ENCODE data around the gene RNF144B. TPM values are rescaled to one million over a fixed set of nuclear protein-coding genes. Genes with fewer than 3 reads are reported as not detected.
A peak's percentile ranks its signal among the peaks of the same experiment; 100 is the strongest.

RNF144B gene
- total and polyA plus RNA-seq, 2 donors: 5.6 to 13.2 TPM

GRCh38 chr6:18473755-18474154 lies 86.6 kb downstream of the RNF144B start:
- DNase-seq (ENCODE audit: extremely low spot score): no peak
- Histone ChIP-seq H3K4me3 (ENCODE audit: low read depth, low read length) (no peak overlapping the region), H3K4me1 (ENCODE audit: insufficient read depth) (no peaks in the 10 kb centered on the region), H3K27ac (ENCODE audit: low read depth) (no peak overlapping the region), H3K36me3 (ENCODE audit: insufficient read depth) (peaks cover 2% of the 10 kb centered on the region)
- 83% methylated on average over 2 of the region's 2 CpGs for WGBS

- Histone ChIP-seq H3K4me1 (ENCODE audit: insufficient read depth) (no peaks in the 10 kb centered on the region), H3K4me3 (ENCODE audit: low read depth, low read length) (no peak overlapping the region), H3K36me3 (ENCODE audit: insufficient read depth) (no peaks in the 10 kb centered on the region), H3K27ac (ENCODE audit: low read depth) (no peak overlapping the region)
- DNase-seq (ENCODE audit: extremely low spot score): no peak
- 40% methylated on average over 2 of the region's 2 CpGs for WGBS
These were observed 90.3 kb downstream of the RNF144B start for GRCh38 chr6:18477301-18477941.

GRCh38 chr6:18478610-18479009 lies 91.5 kb downstream of the RNF144B start:
- H3K36me3 ChIP-seq (ENCODE audit: insufficient read depth): no peaks in the 10 kb centered on the region
- DNase-seq (ENCODE audit: extremely low spot score): no peak
- no peaks in the 10 kb centered on the region for H3K4me1 ChIP-seq (ENCODE audit: insufficient read depth)
- no peak overlapping the region for H3K4me3 ChIP-seq (ENCODE audit: low read depth, low read length)
- WGBS: 75% methylated on average over 1 of the region's 1 CpG
- H3K27ac ChIP-seq (ENCODE audit: low read depth): no peak overlapping the region

DNA sequence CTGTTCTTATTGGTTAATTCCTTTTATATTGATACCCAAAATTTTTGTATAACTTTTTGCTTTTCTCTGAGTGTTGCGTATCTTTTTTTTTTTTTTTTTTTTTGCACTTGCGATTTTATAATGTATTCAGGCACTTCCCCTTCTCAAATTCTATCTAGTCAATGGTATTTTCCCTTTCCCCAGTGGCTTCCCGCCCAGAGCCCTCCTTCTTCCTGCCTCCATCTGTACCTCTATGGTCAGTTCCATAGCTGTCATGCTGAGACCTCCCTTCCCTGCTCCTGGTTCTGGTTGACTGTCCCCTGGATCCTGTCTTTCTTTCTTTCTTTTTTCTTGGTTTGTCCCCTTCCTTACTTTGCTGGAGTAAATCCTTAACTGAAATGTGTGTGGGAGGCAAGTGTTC lies 94.7 kb downstream of the RNF144B start:
- H3K36me3 ChIP-seq (ENCODE audit: insufficient read depth): no peaks in the 10 kb centered on the region
- no peak for DNase-seq (ENCODE audit: extremely low spot score)
- no peaks in the 10 kb centered on the region for H3K4me1 ChIP-seq (ENCODE audit: insufficient read depth)
- WGBS: 78% methylated on average over 3 of the region's 3 CpGs
- no peak overlapping the region for H3K4me3 ChIP-seq (ENCODE audit: low read depth, low read length)
- no peak overlapping the region for H3K27ac ChIP-seq (ENCODE audit: low read depth)

DNA sequence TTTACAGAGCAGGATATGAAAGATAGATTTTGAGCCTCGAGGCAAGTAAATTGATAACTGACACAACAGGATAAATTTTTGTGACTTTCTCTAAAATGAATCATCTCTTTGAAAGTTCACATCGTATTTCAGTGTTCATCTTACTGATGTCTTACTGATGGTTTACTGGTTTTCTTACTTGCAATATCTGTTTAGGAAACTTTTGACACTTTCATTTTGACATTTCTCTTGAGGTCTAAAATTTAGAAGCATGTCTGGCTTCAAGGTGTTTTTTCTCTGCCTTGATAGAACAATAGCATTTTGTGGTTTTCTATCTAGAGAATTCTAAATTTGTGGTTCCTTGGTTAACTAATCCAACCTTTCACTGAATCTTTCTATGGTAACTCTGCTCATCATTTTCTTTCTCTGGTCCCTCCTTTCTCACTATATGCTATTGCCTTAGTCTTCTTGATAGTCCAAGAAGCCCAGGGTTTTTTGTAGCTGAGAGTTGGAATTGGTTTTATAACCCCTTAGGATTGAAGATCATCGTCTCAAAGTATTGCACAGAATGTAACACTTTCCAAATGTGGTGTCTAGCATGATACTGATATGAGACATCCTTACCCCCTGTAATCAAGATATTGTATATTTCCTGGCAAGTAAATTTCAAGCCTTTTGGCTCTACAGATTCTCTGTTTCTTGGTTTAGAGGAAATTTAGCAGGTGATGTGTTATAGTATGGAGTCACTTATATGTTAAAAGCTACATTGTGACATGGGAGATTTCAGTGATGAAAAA lies 98.7 kb downstream of the RNF144B start:
- no peaks in the 10 kb centered on the region for H3K4me1 ChIP-seq (ENCODE audit: insufficient read depth)
- WGBS: 43% methylated on average over 3 of the region's 3 CpGs
- no peak overlapping the region for H3K4me3 ChIP-seq (ENCODE audit: low read depth, low read length)
- no peaks in the 10 kb centered on the region for H3K36me3 ChIP-seq (ENCODE audit: insufficient read depth)
- no peak for DNase-seq (ENCODE audit: extremely low spot score)
- no peak overlapping the region for H3K27ac ChIP-seq (ENCODE audit: low read depth)

- Histone ChIP-seq H3K4me1 (ENCODE audit: insufficient read depth) (no peaks in the 10 kb centered on the region), H3K36me3 (ENCODE audit: insufficient read depth) (no peaks in the 10 kb centered on the region), H3K4me3 (ENCODE audit: low read depth, low read length) (no peak overlapping the region), H3K27ac (ENCODE audit: low read depth) (no peak overlapping the region)
- DNase-seq (ENCODE audit: extremely low spot score): no peak
- WGBS: 85% methylated on average over 2 of the region's 2 CpGs
These were observed 100.9 kb downstream of the RNF144B start for GRCh38 chr6:18488004-18488403.

DNA sequence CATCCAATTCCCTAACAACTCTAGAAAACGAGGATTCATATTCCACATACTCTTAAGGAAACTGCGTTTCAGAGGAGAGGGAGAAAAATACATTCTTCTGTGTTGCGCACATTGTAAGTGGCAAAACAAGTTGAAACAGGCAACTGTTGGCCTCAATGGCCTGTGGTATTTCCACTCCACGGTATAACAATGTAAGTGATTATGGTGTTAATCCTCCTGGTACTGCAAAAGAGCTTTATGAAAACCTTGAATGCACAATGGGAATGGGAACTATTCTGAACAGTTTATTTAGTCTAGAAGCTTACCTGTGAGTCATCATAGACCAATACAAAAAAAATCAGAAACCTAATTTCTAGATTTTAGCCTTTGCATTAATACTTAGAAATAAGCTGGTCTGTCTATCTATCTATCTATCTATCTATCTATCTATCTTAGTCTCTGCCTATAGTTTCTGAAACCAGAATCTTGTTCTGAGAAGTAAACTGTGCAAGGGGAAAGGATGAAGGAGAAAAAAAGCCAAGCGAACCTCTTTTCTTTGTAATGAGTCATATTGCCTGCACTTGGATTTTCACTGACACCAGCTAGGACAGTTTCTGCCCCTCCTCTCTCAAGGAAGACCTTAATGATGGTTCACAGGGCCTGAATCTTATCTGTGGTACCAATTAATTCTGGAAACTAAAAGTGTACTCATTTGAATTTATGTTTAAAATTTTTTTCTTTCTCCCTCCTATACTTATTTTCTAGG lies 101.5 kb downstream of the RNF144B start:
- H3K27ac ChIP-seq (ENCODE audit: low read depth): no peak overlapping the region
- no peaks in the 10 kb centered on the region for H3K36me3 ChIP-seq (ENCODE audit: insufficient read depth)
- DNase-seq (ENCODE audit: extremely low spot score): no peak
- H3K4me1 ChIP-seq (ENCODE audit: insufficient read depth): no peaks in the 10 kb centered on the region
- H3K4me3 ChIP-seq (ENCODE audit: low read depth, low read length): no peak overlapping the region
- whole genome bisulfite sequencing: 65% methylated on average over 5 of the region's 5 CpGs

GRCh38 chr6:18489335-18489734 lies 102.2 kb downstream of the RNF144B start:
- no peaks in the 10 kb centered on the region for H3K36me3 ChIP-seq (ENCODE audit: insufficient read depth)
- no peak overlapping the region for H3K27ac ChIP-seq (ENCODE audit: low read depth)
- no peak overlapping the region for H3K4me3 ChIP-seq (ENCODE audit: low read depth, low read length)
- WGBS: 88% methylated on average over 4 of the region's 4 CpGs
- H3K4me1 ChIP-seq (ENCODE audit: insufficient read depth): no peaks in the 10 kb centered on the region
- DNase-seq (ENCODE audit: extremely low spot score): no peak

- Histone ChIP-seq H3K36me3 (ENCODE audit: insufficient read depth) (no peaks in the 10 kb centered on the region), H3K27ac (ENCODE audit: low read depth) (no peak overlapping the region), H3K4me3 (ENCODE audit: low read depth, low read length) (no peak overlapping the region), H3K4me1 (ENCODE audit: insufficient read depth) (no peaks in the 10 kb centered on the region)
- 86% methylated on average over 11 of the region's 11 CpGs for WGBS
- peak; percentile 32 for DNase-seq (ENCODE audit: extremely low spot score)
These were observed 104.3 kb downstream of the RNF144B start for GRCh38 chr6:18491308-18492045.

DNA sequence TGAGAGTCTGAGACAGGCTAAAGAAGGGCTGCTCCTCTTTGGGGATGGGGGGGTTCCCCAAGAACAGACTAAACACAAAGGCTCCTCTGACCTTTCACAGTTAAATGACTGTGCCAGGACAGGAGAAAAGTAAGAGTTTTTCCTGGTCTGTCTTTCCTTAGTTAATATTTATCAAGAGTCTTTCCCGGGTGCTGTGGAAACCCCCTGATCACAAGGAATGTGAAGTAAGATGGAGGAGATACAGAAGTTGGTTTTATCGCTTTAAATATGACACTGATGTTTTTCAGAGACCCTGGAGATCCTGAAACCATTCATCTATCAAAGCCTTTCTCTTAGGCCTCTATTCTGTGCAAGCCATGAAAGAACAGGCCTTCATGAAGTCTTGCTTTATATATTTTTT lies 105.8 kb downstream of the RNF144B start:
- no peaks in the 10 kb centered on the region for H3K36me3 ChIP-seq (ENCODE audit: insufficient read depth)
- H3K4me1 ChIP-seq (ENCODE audit: insufficient read depth): no peaks in the 10 kb centered on the region
- 74% methylated on average over 2 of the region's 2 CpGs for WGBS
- no peak for DNase-seq (ENCODE audit: extremely low spot score)
- no peak overlapping the region for H3K27ac ChIP-seq (ENCODE audit: low read depth)
- no peak overlapping the region for H3K4me3 ChIP-seq (ENCODE audit: low read depth, low read length)

DNA sequence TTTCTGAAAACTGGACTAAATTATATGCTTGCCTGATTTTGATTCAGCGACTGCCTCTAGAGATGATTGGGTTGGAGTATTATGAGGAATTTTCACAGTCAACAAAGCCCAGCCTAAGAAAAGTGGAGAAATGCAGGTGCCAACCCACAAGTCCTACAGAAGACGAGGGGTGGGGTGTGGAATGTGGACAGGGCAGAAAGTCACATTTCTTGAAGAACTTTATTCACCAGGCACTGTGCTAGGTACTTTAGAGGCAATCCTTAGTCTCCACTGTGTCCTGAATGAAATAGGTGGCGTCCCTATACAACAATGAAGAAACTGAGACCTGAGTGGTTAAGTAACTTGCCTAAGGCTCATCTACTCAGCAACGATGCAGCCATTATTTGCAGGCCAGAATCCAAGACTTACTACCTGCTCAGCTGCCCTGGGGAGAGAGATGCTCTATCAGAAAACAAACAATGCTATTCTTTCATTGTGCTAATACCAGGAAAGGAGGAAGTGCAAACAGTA lies 106.3 kb downstream of the RNF144B start:
- no peaks in the 10 kb centered on the region for H3K4me1 ChIP-seq (ENCODE audit: insufficient read depth)
- no peak overlapping the region for H3K27ac ChIP-seq (ENCODE audit: low read depth)
- H3K4me3 ChIP-seq (ENCODE audit: low read depth, low read length): no peak overlapping the region
- DNase-seq (ENCODE audit: extremely low spot score): no peak
- H3K36me3 ChIP-seq (ENCODE audit: insufficient read depth): no peaks in the 10 kb centered on the region
- WGBS: 74% methylated on average over 4 of the region's 4 CpGs

DNA sequence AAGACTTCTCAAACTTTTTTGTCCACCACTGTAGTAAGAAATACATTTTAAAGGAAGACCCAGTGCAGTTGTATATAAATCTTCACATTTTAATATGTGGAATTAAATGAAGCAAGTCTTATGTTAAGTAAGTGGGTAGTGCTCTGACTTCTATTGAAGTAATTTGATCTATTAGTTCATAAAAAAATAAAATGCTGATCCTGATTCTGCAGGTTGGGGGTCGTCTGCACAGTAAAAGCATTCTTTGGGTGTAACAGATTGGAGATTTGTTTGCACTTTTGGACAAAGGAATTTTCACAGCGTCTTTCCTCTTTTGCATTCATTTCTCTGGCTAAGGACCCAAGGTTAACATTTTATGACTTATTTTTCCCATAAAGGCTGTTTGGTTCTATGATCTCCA lies 106.8 kb downstream of the RNF144B start:
- H3K27ac ChIP-seq (ENCODE audit: low read depth): no peak overlapping the region

DNA sequence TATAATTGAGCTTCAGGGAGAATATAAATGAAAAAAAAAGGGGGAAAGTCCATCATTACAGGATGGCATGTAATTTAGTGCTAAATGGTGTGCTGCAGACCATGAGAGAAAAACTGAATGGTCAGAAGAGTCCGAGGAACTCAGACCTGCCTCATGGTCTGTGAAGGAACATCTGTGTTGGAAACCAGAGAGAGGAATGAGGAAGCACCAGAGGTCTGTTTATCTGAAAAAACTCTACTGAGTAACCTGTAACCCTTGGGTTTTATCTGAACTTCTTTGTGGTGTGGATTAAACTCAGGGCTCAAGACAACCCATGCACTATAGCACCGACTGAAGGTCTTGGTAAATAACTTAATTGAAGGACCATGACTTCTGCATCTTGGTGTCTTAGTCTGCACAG lies 108.1 kb downstream of the RNF144B start:
- Histone ChIP-seq H3K36me3 (ENCODE audit: insufficient read depth) (no peaks in the 10 kb centered on the region), H3K27ac (ENCODE audit: low read depth) (no peak overlapping the region), H3K4me3 (ENCODE audit: low read depth, low read length) (no peak overlapping the region), H3K4me1 (ENCODE audit: insufficient read depth) (no peaks in the 10 kb centered on the region)
- WGBS: 72% methylated on average over 2 of the region's 2 CpGs
- DNase-seq (ENCODE audit: extremely low spot score): no peak

More for the DNA sequence above, 106.8 kb downstream of the RNF144B start:
- no peaks in the 10 kb centered on the region for H3K4me1 ChIP-seq (ENCODE audit: insufficient read depth)
- no peak overlapping the region for H3K4me3 ChIP-seq (ENCODE audit: low read depth, low read length)
- DNase-seq (ENCODE audit: extremely low spot score): no peak
- WGBS: 31% methylated on average over 2 of the region's 2 CpGs
- H3K36me3 ChIP-seq (ENCODE audit: insufficient read depth): no peaks in the 10 kb centered on the region
